CD4-positive, alpha-beta T cell (primary cell): ENCODE measurements around the gene CLGN. TPM values are rescaled to one million over a fixed set of nuclear protein-coding genes. Genes with fewer than 3 reads are reported as not detected.

Experiments used
- ATAC-seq: fragments of 200-7000 bp; cut with Tn5 transposase; one replicate; pipeline ENCODE4 v1.10.0; 2022; ENCODE audit warnings: mild to moderate bottlenecking; ENCODE audit not compliant: poor library complexity
- CTCF ChIA-PET: fragments of 350-600 bp; sonication (Branson Sonifier 250); formaldehyde crosslinking; loops from one replicate; lab custom pipeline; 2021; ENCODE audit warnings: antibody characterized with exemption, inconsistent platforms; lab: Charles Lee
- POLR2A ChIA-PET: fragments of 350-600 bp; sonication (Branson Sonifier 250); formaldehyde crosslinking; loops from one replicate; lab custom pipeline; 2021; ENCODE audit warnings: antibody characterized with exemption, inconsistent platforms; lab: Charles Lee
- DNase-seq, 14 experiments: peaks; one replicate each; pipeline ENCODE4 v3.0.0-alpha.2; 2013 to 2020; ENCODE audit warnings: mixed read lengths in 2 of 14
- H3K27ac ChIP-seq, 2 donors: one replicate each; pipeline versions ENCODE4 v1.5.1 to v1.7.0; 2013; ENCODE audit warnings: low read length in 2 of 2, low read depth in 1 of 2, mild to moderate bottlenecking in 1 of 2
- H3K27me3 ChIP-seq, 2 experiments: 1 replicate in 1 of 2; 2 replicates in 1 of 2; pipeline versions ENCODE4 v1.6.1 to v1.7.0; 2013; ENCODE audit warnings: low read length in 2 of 2, control low read depth in 1 of 2, mild to moderate bottlenecking in 1 of 2, moderate library complexity in 1 of 2; ENCODE audit not compliant: insufficient read depth in 2 of 2, control insufficient read depth in 1 of 2
- H3K36me3 ChIP-seq: one replicate; pipeline ENCODE4 v1.6.1; 2013; ENCODE audit warnings: low read length, control low read depth; ENCODE audit not compliant: insufficient read depth
- H3K4me1 ChIP-seq: one replicate; pipeline ENCODE4 v1.6.1; 2013; ENCODE audit warnings: low read length, control low read depth; ENCODE audit not compliant: insufficient read depth
- H3K4me3 ChIP-seq: one replicate; pipeline ENCODE4 v1.5.1; 2013; ENCODE audit warnings: mild to moderate bottlenecking, low read length, moderate library complexity
- H3K9me3 ChIP-seq, 2 experiments: 1 replicate in 1 of 2; 2 replicates in 1 of 2; pipeline versions ENCODE4 v1.6.1 to v1.7.0; 2013; ENCODE audit warnings: low read length in 2 of 2, mild to moderate bottlenecking in 2 of 2, control low read depth in 1 of 2, moderate library complexity in 1 of 2; ENCODE audit not compliant: control insufficient read depth in 1 of 2, insufficient read depth in 1 of 2
- H3K27ac Mint-ChIP-seq: one replicate; pipeline ENCODE4 v1.8.0; 2020; ENCODE audit warnings: mixed read lengths
- H3K27me3 Mint-ChIP-seq: one replicate; pipeline ENCODE4 v1.8.0; 2021; ENCODE audit warnings: mixed read lengths
- H3K36me3 Mint-ChIP-seq: one replicate; pipeline ENCODE4 v1.8.0; 2021; ENCODE audit warnings: low read depth, mixed read lengths
- H3K4me1 Mint-ChIP-seq: one replicate; pipeline ENCODE4 v1.8.0; 2021; ENCODE audit warnings: low read depth, mixed read lengths
- H3K4me3 Mint-ChIP-seq: one replicate; pipeline ENCODE4 v1.8.0; 2020; ENCODE audit warnings: mild to moderate bottlenecking, mixed read lengths
- H3K9me3 Mint-ChIP-seq: one replicate; pipeline ENCODE4 v1.8.0; 2020; ENCODE audit warnings: mixed read lengths
- CTCF ChIP-seq: fragments of 200-600 bp; IDR thresholded peaks from one replicate; pipeline ENCODE4 v1.8.0; 2022; ENCODE audit warnings: antibody characterized with exemption, mild to moderate bottlenecking
- intact Hi-C, 2 experiments: fragments of 100-400 bp; cut with DNase I in 1 of 2; cut with micrococcal nuclease in 1 of 2; formaldehyde crosslinking; loops; one replicate each; pipeline versions ENCODE4 v1.15.1 to v1.9.0; 2023 to 2025; cut with DNase I, micrococcal nuclease
- total RNA-seq, 174 experiments: library from RNA in 2 of 174; stranded (reverse) in 2 of 174; gene quantifications; one replicate each; pipeline ENCODE4 v1.2.3 and lab custom pipeline; 2021 to 2026

CLGN gene
- total RNA-seq, 2 experiments from 2014 or later: not detected

GRCh38 chr4:140469791-140470733 is 42.6 kb upstream of the CLGN start:
- Mint-ChIP-seq H3K4me3 (no peak overlapping the region), H3K27ac (no peak overlapping the region), H3K27me3 (peaks cover 36% of the 10 kb centered on the region), H3K9me3 (no peaks in the 10 kb centered on the region), H3K4me1 (no peaks in the 10 kb centered on the region), H3K36me3 (no peaks in the 10 kb centered on the region)
- no peak for TF ChIP-seq CTCF
- intact Hi-C loops: no loop called here
- no peak overlapping the region for H3K27ac ChIP-seq
- ChIA-PET CTCF (no interaction called here), POLR2A (no interaction called here)
- no peak for ATAC-seq
- peaks cover 2 to 5% of the 10 kb centered on the region in 2 experiments for H3K27me3 ChIP-seq
- no peak overlapping the region for H3K4me3 ChIP-seq
- H3K36me3 ChIP-seq: no peaks in the 10 kb centered on the region
- H3K4me1 ChIP-seq: no peaks in the 10 kb centered on the region
- H3K9me3 ChIP-seq: peaks cover 0 to 4% of the 10 kb centered on the region in 2 experiments
- peak in 1 of 14 experiments; percentile 6 for DNase-seq

GRCh38 chr4:140466146-140466545 is 38.7 kb upstream of the CLGN start:
- Histone ChIP-seq H3K27me3 (peaks cover 0 to 2% of the 10 kb centered on the region in 2 experiments), H3K4me1 (no peaks in the 10 kb centered on the region), H3K36me3 (no peaks in the 10 kb centered on the region), H3K27ac (no peak overlapping the region), H3K4me3 (no peak overlapping the region), H3K9me3 (peaks cover 0 to 4% of the 10 kb centered on the region in 2 experiments)
- ChIA-PET CTCF (no interaction called here), POLR2A (no interaction called here)
- H3K27me3 Mint-ChIP-seq: peaks cover 34% of the 10 kb centered on the region
- DNase-seq (no peak), ATAC-seq (no peak)
- no peak for TF ChIP-seq CTCF
- no peak overlapping the region for H3K27ac Mint-ChIP-seq
- H3K9me3 Mint-ChIP-seq: no peaks in the 10 kb centered on the region
- no peak overlapping the region for H3K4me3 Mint-ChIP-seq
- H3K4me1 Mint-ChIP-seq: no peaks in the 10 kb centered on the region
- H3K36me3 Mint-ChIP-seq: no peaks in the 10 kb centered on the region
- intact Hi-C loops: no loop called here

- Histone ChIP-seq H3K27ac (no peak overlapping the region), H3K36me3 (no peaks in the 10 kb centered on the region), H3K4me1 (no peaks in the 10 kb centered on the region), H3K27me3 (no peaks in the 10 kb centered on the region), H3K4me3 (no peak overlapping the region), H3K9me3 (no peaks in the 10 kb centered on the region)
- ATAC-seq: no peak
- ChIA-PET CTCF (no interaction called here), POLR2A (no interaction called here)
- Mint-ChIP-seq H3K4me3 (no peak overlapping the region), H3K4me1 (no peaks in the 10 kb centered on the region), H3K9me3 (no peaks in the 10 kb centered on the region), H3K27ac (no peak overlapping the region), H3K36me3 (no peaks in the 10 kb centered on the region), H3K27me3 (peaks cover 22% of the 10 kb centered on the region)
- TF ChIP-seq CTCF: no peak
- DNase-seq: no peak
- intact Hi-C loops: no loop called here
These were observed 36.2 kb upstream of the CLGN start for GRCh38 chr4:140463614-140464013.
